CD4-positive, alpha-beta T cell (primary cell): ENCODE measurements around the gene FBXO28. TPM values are rescaled to one million over a fixed set of nuclear protein-coding genes. Genes with fewer than 3 reads are reported as not detected.
A peak's percentile ranks its signal among the peaks of the same experiment; 100 is the strongest.

ENCODE experiments used
- ATAC-seq: fragments of 200-7000 bp; cut with Tn5 transposase; one replicate; pipeline ENCODE4 v1.10.0; 2022; ENCODE audit warnings: mild to moderate bottlenecking; ENCODE audit not compliant: poor library complexity
- CTCF ChIA-PET: fragments of 350-600 bp; sonication (Branson Sonifier 250); formaldehyde crosslinking; loops from one replicate; lab custom pipeline; 2021; ENCODE audit warnings: antibody characterized with exemption, inconsistent platforms; lab: Charles Lee
- POLR2A ChIA-PET: fragments of 350-600 bp; sonication (Branson Sonifier 250); formaldehyde crosslinking; loops from one replicate; lab custom pipeline; 2021; ENCODE audit warnings: antibody characterized with exemption, inconsistent platforms; lab: Charles Lee
- DNase-seq, 14 experiments: peaks; one replicate each; pipeline ENCODE4 v3.0.0-alpha.2; 2013 to 2020; ENCODE audit warnings: mixed read lengths in 2 of 14
- H3K27ac ChIP-seq, 2 donors: one replicate each; pipeline versions ENCODE4 v1.5.1 to v1.7.0; 2013; ENCODE audit warnings: low read length in 2 of 2, low read depth in 1 of 2, mild to moderate bottlenecking in 1 of 2
- H3K27me3 ChIP-seq, 2 experiments: 1 replicate in 1 of 2; 2 replicates in 1 of 2; pipeline versions ENCODE4 v1.6.1 to v1.7.0; 2013; ENCODE audit warnings: low read length in 2 of 2, control low read depth in 1 of 2, mild to moderate bottlenecking in 1 of 2, moderate library complexity in 1 of 2; ENCODE audit not compliant: insufficient read depth in 2 of 2, control insufficient read depth in 1 of 2
- H3K36me3 ChIP-seq: one replicate; pipeline ENCODE4 v1.6.1; 2013; ENCODE audit warnings: low read length, control low read depth; ENCODE audit not compliant: insufficient read depth
- H3K4me1 ChIP-seq: one replicate; pipeline ENCODE4 v1.6.1; 2013; ENCODE audit warnings: low read length, control low read depth; ENCODE audit not compliant: insufficient read depth
- H3K4me3 ChIP-seq: one replicate; pipeline ENCODE4 v1.5.1; 2013; ENCODE audit warnings: mild to moderate bottlenecking, low read length, moderate library complexity
- H3K9me3 ChIP-seq, 2 experiments: 1 replicate in 1 of 2; 2 replicates in 1 of 2; pipeline versions ENCODE4 v1.6.1 to v1.7.0; 2013; ENCODE audit warnings: low read length in 2 of 2, mild to moderate bottlenecking in 2 of 2, control low read depth in 1 of 2, moderate library complexity in 1 of 2; ENCODE audit not compliant: control insufficient read depth in 1 of 2, insufficient read depth in 1 of 2
- H3K27ac Mint-ChIP-seq: one replicate; pipeline ENCODE4 v1.8.0; 2020; ENCODE audit warnings: mixed read lengths
- H3K27me3 Mint-ChIP-seq: one replicate; pipeline ENCODE4 v1.8.0; 2021; ENCODE audit warnings: mixed read lengths
- H3K36me3 Mint-ChIP-seq: one replicate; pipeline ENCODE4 v1.8.0; 2021; ENCODE audit warnings: low read depth, mixed read lengths
- H3K4me1 Mint-ChIP-seq: one replicate; pipeline ENCODE4 v1.8.0; 2021; ENCODE audit warnings: low read depth, mixed read lengths
- H3K4me3 Mint-ChIP-seq: one replicate; pipeline ENCODE4 v1.8.0; 2020; ENCODE audit warnings: mild to moderate bottlenecking, mixed read lengths
- H3K9me3 Mint-ChIP-seq: one replicate; pipeline ENCODE4 v1.8.0; 2020; ENCODE audit warnings: mixed read lengths
- CTCF ChIP-seq: fragments of 200-600 bp; IDR thresholded peaks from one replicate; pipeline ENCODE4 v1.8.0; 2022; ENCODE audit warnings: antibody characterized with exemption, mild to moderate bottlenecking
- intact Hi-C, 2 experiments: fragments of 100-400 bp; cut with DNase I in 1 of 2; cut with micrococcal nuclease in 1 of 2; formaldehyde crosslinking; loops; one replicate each; pipeline versions ENCODE4 v1.15.1 to v1.9.0; 2023 to 2025; cut with DNase I, micrococcal nuclease
- total RNA-seq, 174 experiments: library from RNA in 2 of 174; stranded (reverse) in 2 of 174; gene quantifications; one replicate each; pipeline ENCODE4 v1.2.3 and lab custom pipeline; 2021 to 2026

The FBXO28 gene
- total RNA-seq, 2 experiments from 2014 or later = 32.5 to 37.1 TPM

GRCh38 chr1:224173523-224173922 is 59.6 kb downstream of the FBXO28 start:
- ATAC-seq = no peak
- no peaks in the 10 kb centered on the region for H3K27me3 ChIP-seq
- TF ChIP-seq CTCF = no peak
- no peak overlapping the region for H3K4me3 Mint-ChIP-seq
- no peaks in the 10 kb centered on the region for H3K27me3 Mint-ChIP-seq
- no peak overlapping the region for H3K27ac Mint-ChIP-seq
- no peak overlapping the region for H3K27ac ChIP-seq
- intact Hi-C loops = no loop called here
- no peak overlapping the region for H3K4me3 ChIP-seq
- no peak for DNase-seq
- no peaks in the 10 kb centered on the region for H3K9me3 ChIP-seq
- H3K36me3 Mint-ChIP-seq = no peaks in the 10 kb centered on the region
- peaks cover 27% of the 10 kb centered on the region for H3K4me1 ChIP-seq
- CTCF ChIA-PET = no interaction called here
- H3K36me3 ChIP-seq = no peaks in the 10 kb centered on the region
- peaks cover 38% of the 10 kb centered on the region for H3K4me1 Mint-ChIP-seq
- POLR2A ChIA-PET = interaction anchor here (2.6 kb wide), 1 partner anchor 10 kb away, joined by 9 read pairs; the partner anchor contains the start of gene DEGS1
- H3K9me3 Mint-ChIP-seq = no peaks in the 10 kb centered on the region

- intact Hi-C loops = no loop called here
- Mint-ChIP-seq H3K9me3 (no peaks in the 10 kb centered on the region), H3K36me3 (no peaks in the 10 kb centered on the region), H3K27ac (no peak overlapping the region), H3K4me3 (no peak overlapping the region), H3K4me1 (peaks cover 17% of the 10 kb centered on the region), H3K27me3 (no peaks in the 10 kb centered on the region)
- TF ChIP-seq CTCF = no peak
- Histone ChIP-seq H3K36me3 (no peaks in the 10 kb centered on the region), H3K27me3 (no peaks in the 10 kb centered on the region), H3K27ac (no peak overlapping the region), H3K4me3 (no peak overlapping the region), H3K4me1 (peaks cover 6% of the 10 kb centered on the region), H3K9me3 (no peaks in the 10 kb centered on the region)
- DNase-seq = peak in 4 of 14 experiments; percentile 19 to 56 (median 23)
- ChIA-PET CTCF (no interaction called here), POLR2A (no interaction called here)
- peak; percentile 55 for ATAC-seq
Observed at GRCh38 chr1:224175617-224176016, 61.7 kb downstream of the FBXO28 start.

- Mint-ChIP-seq H3K9me3 (no peaks in the 10 kb centered on the region), H3K36me3 (peaks cover 4% of the 10 kb centered on the region), H3K27ac (no peak overlapping the region), H3K4me1 (peaks cover 22% of the 10 kb centered on the region), H3K27me3 (no peaks in the 10 kb centered on the region), H3K4me3 (no peak overlapping the region)
- no peak overlapping the region for H3K4me3 ChIP-seq
- no peak for DNase-seq
- intact Hi-C loops = no loop called here
- ChIA-PET CTCF (no interaction called here), POLR2A (interaction anchor here (0.6 kb wide), 1 partner anchor 76 kb away, joined by 4 read pairs; no protein-coding TSS in a partner anchor)
- no peak for ATAC-seq
- no peaks in the 10 kb centered on the region for H3K27me3 ChIP-seq
- no peaks in the 10 kb centered on the region for H3K36me3 ChIP-seq
- H3K9me3 ChIP-seq = no peaks in the 10 kb centered on the region
- no peak overlapping the region for H3K27ac ChIP-seq
- TF ChIP-seq CTCF = no peak
- peaks cover 12% of the 10 kb centered on the region for H3K4me1 ChIP-seq
Observed at GRCh38 chr1:224177356-224177999, 63.6 kb downstream of the FBXO28 start.
